Measurements from ENCODE around the gene CHD8. TPM values are rescaled to one million over a fixed set of nuclear protein-coding genes. Genes with fewer than 3 reads are reported as not detected.

The CHD8 gene
- total and polyA plus RNA-seq, 2 of the 13 experiments (the other 11 are each of a cell fraction or from before 2014, with no cell fraction given) = 35.1 to 79.6 TPM

- TF ChIP-seq GTF2F1 (IDR thresholded peaks at IDR 0.05; ENCODE audit: low read length) (peak; percentile 63; the same call in 1 of the 2 replicates), HDAC1 (CRISPR knock-in tag; IDR thresholded peaks at IDR 0.05) (peak; percentile 88), AHR (CRISPR knock-in tag; IDR thresholded peaks at IDR 0.05) (peak; percentile 87), ZNF44 (CRISPR knock-in tag; IDR thresholded peaks at IDR 0.05) (no peak), HNRNPL (IDR thresholded peaks at IDR 0.05; ENCODE audit: low read depth, low read length) (no peak), SRF (IDR thresholded peaks at IDR 0.05; ENCODE audit: low read depth, low read length) (no peak), ZNF335 (CRISPR knock-in tag; IDR thresholded peaks at IDR 0.05) (peak; percentile 99), ADNP (CRISPR knock-in tag; IDR thresholded peaks at IDR 0.05) (no peak), SMARCC2 (IDR thresholded peaks at IDR 0.05) (no peak), ZNF501 (CRISPR knock-in tag; IDR thresholded peaks at IDR 0.05) (peak; percentile 94), JUND (CRISPR knock-in tag; IDR thresholded peaks at IDR 0.05) (0 out of 2 replicates have a peak, but pooled peaks have one; percentile 24), ZNF558 (CRISPR knock-in tag; IDR thresholded peaks at IDR 0.05; ENCODE audit: borderline replicate concordance) (no peak), CAMTA2 (CRISPR knock-in tag; IDR thresholded peaks at IDR 0.05; ENCODE audit: borderline replicate concordance) (peak; percentile 78; the same call in 1 of the 2 replicates), CHCHD3 (CRISPR knock-in tag; IDR thresholded peaks at IDR 0.05) (0 out of 2 replicates have a peak, but pooled peaks have one; percentile 75), ZFX (CRISPR knock-in tag; IDR thresholded peaks at IDR 0.05; ENCODE audit: low read depth) (peak; percentile 100), NCOA2 (CRISPR knock-in tag; IDR thresholded peaks at IDR 0.05) (peak; percentile 65), HMG20A (CRISPR knock-in tag; IDR thresholded peaks at IDR 0.05; ENCODE audit: borderline replicate concordance) (peak; percentile 35; the same call in 1 of the 2 replicates), ZNF766 (CRISPR knock-in tag; IDR thresholded peaks at IDR 0.05; ENCODE audit: borderline replicate concordance) (peak; percentile 80; the same call in 1 of the 2 replicates), ZNF101 (CRISPR knock-in tag; IDR thresholded peaks at IDR 0.05; ENCODE audit: borderline replicate concordance, low read depth) (no peak), ZNF572 (CRISPR knock-in tag; IDR thresholded peaks at IDR 0.05) (peak; percentile 79; the same call in 1 of the 2 replicates), NCOR1 (IDR thresholded peaks at IDR 0.05; ENCODE audit: borderline replicate concordance, low read length) (peak; percentile 24; the same call in 1 of the 2 replicates), BCL6 (CRISPR knock-in tag; IDR thresholded peaks at IDR 0.05) (peak; percentile 46; the same call in 1 of the 2 replicates), HNRNPH1 (optimal IDR thresholded peaks at IDR 0.05; ENCODE audit: low read depth, low read length) (peak; percentile 66), GFI1 (CRISPR knock-in tag; IDR thresholded peaks at IDR 0.05; ENCODE audit: borderline replicate concordance) (peak; percentile 55; the same call in 1 of the 2 replicates), ELF4 (CRISPR knock-in tag; IDR thresholded peaks at IDR 0.05; ENCODE audit: borderline replicate concordance) (peak; percentile 49; the same call in 1 of the 2 replicates), MTF1 (CRISPR knock-in tag; IDR thresholded peaks at IDR 0.05) (no peak), YY1 (IDR thresholded peaks at IDR 0.05; ENCODE audit: insufficient read depth, insufficient replicate concordance, low read depth, low read length) (peak; percentile 89), TRAFD1 (CRISPR knock-in tag; IDR thresholded peaks at IDR 0.05; ENCODE audit: borderline replicate concordance) (no peak), ZNF670 (CRISPR knock-in tag; IDR thresholded peaks at IDR 0.05; ENCODE audit: borderline replicate concordance) (no peak), ZNF781 (CRISPR knock-in tag; IDR thresholded peaks at IDR 0.05; ENCODE audit: borderline replicate concordance, not compliant biosample characterization) (peak; percentile 85), ZNF232 (CRISPR knock-in tag; IDR thresholded peaks at IDR 0.05; ENCODE audit: borderline replicate concordance) (peak; percentile 25; the same call in 1 of the 2 replicates)
These were observed 18.6 kb downstream of the CHD8 start (continued) for GRCh38 chr14:21437063-21437901.
